Tibial artery (tissue), 4 donors: ENCODE data around the gene ROR2.

Experiments used
- DNase-seq, 2 donors: peaks; one replicate each; pipeline ENCODE4 v3.0.0-alpha.2; 2019
- H3K27ac ChIP-seq, 2 donors: fragments of 200-600 bp; sonication (generic) in 1 of 2; 1 replicate in 1 of 2; 2 replicates in 1 of 2; pipeline ENCODE4 v1.5.1; 2018 to 2019; ENCODE audit warnings: mild to moderate bottlenecking in 1 of 2
- H3K27me3 ChIP-seq, 2 donors: fragments of 200-600 bp; sonication (generic) in 1 of 2; one replicate each; pipeline versions ENCODE4 v1.5.1 to v1.6.0; 2016 to 2019
- H3K36me3 ChIP-seq, 3 donors: fragments of 200-600 bp; sonication (generic) in 2 of 3; one replicate each; pipeline ENCODE4 v1.5.1; 2016 to 2019; ENCODE audit warnings: mild to moderate bottlenecking in 2 of 3
- H3K4me1 ChIP-seq, 4 donors: fragments of 200-600 bp; sonication (generic) in 2 of 4; 1 replicate in 3 of 4; 2 replicates in 1 of 4; pipeline ENCODE4 v1.5.1; 2016 to 2019
- H3K4me3 ChIP-seq, 2 donors: fragments of 200-600 bp; sonication (generic) in 1 of 2; 1 replicate in 1 of 2; 2 replicates in 1 of 2; pipeline ENCODE4 v1.5.1; 2018 to 2019; ENCODE audit warnings: mild to moderate bottlenecking in 2 of 2
- H3K9me3 ChIP-seq, 3 donors: fragments of 200-600 bp; sonication (generic) in 1 of 3; one replicate each; pipeline ENCODE4 v1.5.1; 2016 to 2019
- CTCF ChIP-seq, 2 experiments: fragments of 200-600 bp in 1 of 2; fragments of 450-650 bp in 1 of 2; IDR thresholded peaks; one replicate each; pipeline ENCODE4 v1.5.1; 2017 to 2019; ENCODE audit warnings: antibody characterized with exemption in 2 of 2, mild to moderate bottlenecking in 1 of 2, moderate library complexity in 1 of 2
- intact Hi-C: fragments of 100-400 bp; cut with DNase I; formaldehyde crosslinking; loops from one replicate; pipeline ENCODE4 v1.15.0; 2023; ENCODE audit warnings: low total_unique reads

Gene ROR2

GRCh38 chr9:91567642-91568274 lies 382.3 kb downstream of the ROR2 start:
- H3K9me3 ChIP-seq = peaks cover 0 to 8% (median 0%) of the 10 kb centered on the region in 3 donors
- no peak overlapping the region for H3K27ac ChIP-seq
- DNase-seq = no peak
- H3K36me3 ChIP-seq = no peaks in the 10 kb centered on the region
- H3K4me3 ChIP-seq = no peak overlapping the region
- no peaks in the 10 kb centered on the region for H3K4me1 ChIP-seq
- TF ChIP-seq CTCF (IDR thresholded peaks at IDR 0.05) = no peak
- no peaks in the 10 kb centered on the region for H3K27me3 ChIP-seq
- intact Hi-C loops = no loop called here

GRCh38 chr9:91564081-91564670 lies 385.9 kb downstream of the ROR2 start:
- peaks cover 0 to 7% (median 0%) of the 10 kb centered on the region in 3 donors for H3K9me3 ChIP-seq
- H3K27me3 ChIP-seq = no peaks in the 10 kb centered on the region
- H3K4me1 ChIP-seq = no peaks in the 10 kb centered on the region
- no peak for TF ChIP-seq CTCF (IDR thresholded peaks at IDR 0.05)
- DNase-seq = no peak
- intact Hi-C loops = no loop called here
- no peak overlapping the region for H3K27ac ChIP-seq
- no peak overlapping the region for H3K4me3 ChIP-seq
- no peaks in the 10 kb centered on the region for H3K36me3 ChIP-seq

GRCh38 chr9:91562416-91562815 lies 387.6 kb downstream of the ROR2 start:
- no peak for DNase-seq
- Histone ChIP-seq H3K4me1 (no peaks in the 10 kb centered on the region), H3K27me3 (no peaks in the 10 kb centered on the region), H3K36me3 (no peaks in the 10 kb centered on the region), H3K9me3 (no peaks in the 10 kb centered on the region), H3K27ac (no peak overlapping the region), H3K4me3 (no peak overlapping the region)
- intact Hi-C loops = no loop called here
- no peak for TF ChIP-seq CTCF (IDR thresholded peaks at IDR 0.05)

- Histone ChIP-seq H3K4me3 (no peak overlapping the region), H3K36me3 (no peaks in the 10 kb centered on the region), H3K9me3 (no peaks in the 10 kb centered on the region), H3K27me3 (no peaks in the 10 kb centered on the region), H3K27ac (no peak overlapping the region), H3K4me1 (no peaks in the 10 kb centered on the region)
- intact Hi-C loops = no loop called here
- TF ChIP-seq CTCF (IDR thresholded peaks at IDR 0.05) = no peak
- DNase-seq = no peak
Observed at GRCh38 chr9:91560301-91560700, 389.7 kb downstream of the ROR2 start.

GRCh38 chr9:91558879-91559278 lies 391.1 kb downstream of the ROR2 start:
- Histone ChIP-seq H3K36me3 (no peaks in the 10 kb centered on the region), H3K27ac (no peak overlapping the region), H3K27me3 (no peaks in the 10 kb centered on the region), H3K4me3 (no peak overlapping the region), H3K4me1 (no peaks in the 10 kb centered on the region), H3K9me3 (no peaks in the 10 kb centered on the region)
- no peak for DNase-seq
- intact Hi-C loops = no loop called here
- no peak for TF ChIP-seq CTCF (IDR thresholded peaks at IDR 0.05)
